ENCODE measurements around the gene TMPRSS13. TPM values are rescaled to one million over a fixed set of nuclear protein-coding genes. Genes with fewer than 3 reads are reported as not detected.
"Not testable (repeated sequence)": the region's sequence is repeated elsewhere in the genome, so short reads cannot be mapped to it uniquely, and the experiment has no call there.

The TMPRSS13 gene
- 1 to 10 TPM in 1 of 3 donors, under 1 TPM in 2; 0.32 to 1.9 (median 0.72) TPM for total RNA-seq
- long read RNA-seq, donor 1, result 0 reads
- long read RNA-seq, donor 2, result 0 reads

DNA sequence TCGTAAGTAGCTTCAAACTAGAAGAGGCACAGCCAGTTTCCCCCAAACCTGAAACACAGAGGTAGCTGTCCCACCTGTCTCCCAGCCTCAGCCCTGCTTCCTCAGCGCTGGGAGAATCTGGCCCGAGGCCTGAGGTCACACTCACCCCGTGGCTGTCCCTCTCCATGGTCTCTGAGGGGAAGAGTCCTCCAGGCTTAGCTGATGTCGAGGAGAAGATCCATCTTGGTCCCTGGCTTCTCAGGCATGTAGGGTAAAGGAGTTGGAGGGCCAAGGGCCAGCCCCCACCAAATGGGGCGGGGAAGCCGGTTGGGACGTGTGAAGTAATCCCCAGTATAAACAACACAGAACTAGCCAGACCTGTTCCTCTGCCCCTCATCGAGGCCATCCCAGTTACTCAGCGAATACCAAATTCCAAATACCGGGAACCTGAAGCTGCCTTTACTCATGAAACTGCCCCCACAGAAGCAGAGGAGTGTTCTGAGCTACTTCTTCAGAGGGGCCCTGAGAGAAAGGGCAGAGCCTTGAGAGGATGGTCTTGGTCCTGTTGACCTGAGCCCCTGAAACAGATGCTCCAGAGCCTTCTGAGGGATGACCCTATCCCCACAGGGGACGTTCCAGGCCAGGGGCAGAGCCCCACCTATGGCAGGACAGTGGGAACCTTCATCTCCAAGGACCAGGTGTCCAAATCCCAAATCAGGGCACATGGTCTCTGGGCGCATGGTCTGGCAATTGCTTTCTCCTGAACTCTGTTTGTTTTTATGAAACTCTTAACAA is at the start of gene TMPRSS13:
Gene TMPRSS13 (minus strand): TSS at position 261 of the 774 bp plus-strand sequence. CDS start 95 bp downstream, at position 166.
- Histone ChIP-seq H3K9me3 (no peaks in the 10 kb centered on the region), H3K4me3 (no peak within 1 kb of the TSS), H3K36me3 (ENCODE audit: low read depth) (no peaks in the 10 kb centered on the region), H3K4me1 (ENCODE audit: low read depth) (peaks cover 4% of the 10 kb centered on the region)
- peak in 2 of 3 donors; percentile 48 to 62 for DNase-seq
- intact Hi-C loops (cut with DNase I, micrococcal nuclease), result no loop called here
- no peak for TF ChIP-seq CTCF (IDR thresholded peaks at IDR 0.05)
- peak; percentile 79 for ATAC-seq

GRCh38 chr11:117978991-117979390 is 49.8 kb upstream of the TMPRSS13 start:
- no peak for ATAC-seq
- H3K4me3 ChIP-seq, result no peak overlapping the region
- no peaks in the 10 kb centered on the region for H3K36me3 ChIP-seq (ENCODE audit: low read depth)
- intact Hi-C loops (cut with DNase I, micrococcal nuclease), result no loop called here
- no peak for TF ChIP-seq CTCF (IDR thresholded peaks at IDR 0.05)
- no peak for DNase-seq
- no peaks in the 10 kb centered on the region for H3K9me3 ChIP-seq
- H3K4me1 ChIP-seq (ENCODE audit: low read depth), result no peaks in the 10 kb centered on the region

DNA sequence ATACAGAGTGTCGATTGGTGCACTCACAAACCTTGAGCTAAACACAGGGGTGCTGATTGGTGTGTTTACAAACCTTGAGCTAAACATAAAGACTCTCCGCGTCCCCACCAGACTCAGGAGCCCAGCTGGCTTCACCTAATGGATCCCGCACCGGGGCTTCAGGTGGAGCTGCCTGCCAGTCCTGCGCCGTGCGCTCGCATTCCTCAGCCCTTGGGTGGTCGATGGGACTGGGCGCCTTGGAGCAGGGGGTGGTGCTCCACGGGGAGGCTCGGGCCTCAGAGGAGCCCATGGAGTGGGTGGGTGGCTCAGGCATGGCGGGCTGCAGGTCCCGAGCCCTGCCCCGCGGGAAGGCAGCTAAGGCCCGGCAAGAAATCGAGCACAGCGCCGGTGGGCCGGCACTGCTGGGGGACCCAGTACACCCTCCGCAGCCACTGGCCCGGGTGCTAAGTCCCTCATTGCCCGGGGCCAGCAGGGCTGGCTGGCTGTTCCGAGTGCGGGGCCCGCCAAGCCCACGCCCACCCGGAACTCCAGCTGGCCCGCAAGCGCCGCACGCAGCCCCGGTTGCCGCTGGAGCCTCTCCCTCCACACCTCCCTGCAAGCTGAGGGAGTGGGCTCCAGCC is 49.2 kb upstream of the TMPRSS13 start:
- DNase-seq; H3K4me3 ChIP-seq; ATAC-seq; H3K9me3 ChIP-seq; intact Hi-C loops (cut with DNase I, micrococcal nuclease); H3K4me1 ChIP-seq (ENCODE audit: low read depth); H3K36me3 ChIP-seq (ENCODE audit: low read depth): not testable (repeated sequence)

DNA sequence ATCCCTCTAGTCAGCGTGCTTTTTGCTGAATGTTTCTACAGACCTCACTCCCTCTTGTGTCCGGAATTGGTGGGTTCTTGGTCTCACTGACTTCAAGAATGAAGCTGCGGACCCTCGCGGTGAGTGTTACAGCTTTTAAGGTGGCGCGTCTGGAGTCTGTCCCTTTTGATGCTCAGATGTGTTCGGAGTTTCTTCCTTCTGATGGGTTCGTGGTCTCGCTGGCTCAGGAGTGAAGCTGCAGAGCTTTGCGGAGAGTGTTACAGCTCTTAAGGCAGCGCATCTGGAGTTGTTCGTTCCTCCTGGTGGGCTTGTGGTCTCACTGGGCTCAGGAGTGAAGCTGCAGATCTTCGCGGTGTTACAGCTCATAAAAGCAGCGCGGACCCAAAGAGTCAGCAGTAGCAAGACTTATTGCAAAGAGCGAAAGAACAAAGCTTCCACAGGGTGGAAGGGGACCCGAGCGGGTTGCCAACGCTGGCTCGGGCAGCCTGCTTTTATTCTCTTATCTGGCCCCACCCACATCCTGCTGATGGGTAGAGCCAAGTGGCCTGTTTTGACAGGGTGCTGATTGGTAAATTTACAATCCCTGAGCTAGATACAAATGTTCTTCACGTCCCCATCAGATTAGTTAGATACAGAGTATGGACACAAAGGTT is 48.5 kb upstream of the TMPRSS13 start:
- not testable (repeated sequence) for DNase-seq

GRCh38 chr11:117977029-117977428 is 47.8 kb upstream of the TMPRSS13 start:
- no peak overlapping the region for H3K4me3 ChIP-seq
- no peak for ATAC-seq
- no peak for DNase-seq
- intact Hi-C loops (cut with DNase I, micrococcal nuclease), result no loop called here
- H3K36me3 ChIP-seq (ENCODE audit: low read depth), result no peaks in the 10 kb centered on the region
- no peak for TF ChIP-seq CTCF (IDR thresholded peaks at IDR 0.05)
- peaks cover 9% of the 10 kb centered on the region for H3K4me1 ChIP-seq (ENCODE audit: low read depth)
- no peaks in the 10 kb centered on the region for H3K9me3 ChIP-seq

More for the DNA sequence above, 48.5 kb upstream of the TMPRSS13 start:
- intact Hi-C loops (cut with DNase I, micrococcal nuclease); H3K9me3 ChIP-seq; ATAC-seq; H3K4me1 ChIP-seq (ENCODE audit: low read depth); H3K4me3 ChIP-seq; H3K36me3 ChIP-seq (ENCODE audit: low read depth): not testable (repeated sequence)

DNA sequence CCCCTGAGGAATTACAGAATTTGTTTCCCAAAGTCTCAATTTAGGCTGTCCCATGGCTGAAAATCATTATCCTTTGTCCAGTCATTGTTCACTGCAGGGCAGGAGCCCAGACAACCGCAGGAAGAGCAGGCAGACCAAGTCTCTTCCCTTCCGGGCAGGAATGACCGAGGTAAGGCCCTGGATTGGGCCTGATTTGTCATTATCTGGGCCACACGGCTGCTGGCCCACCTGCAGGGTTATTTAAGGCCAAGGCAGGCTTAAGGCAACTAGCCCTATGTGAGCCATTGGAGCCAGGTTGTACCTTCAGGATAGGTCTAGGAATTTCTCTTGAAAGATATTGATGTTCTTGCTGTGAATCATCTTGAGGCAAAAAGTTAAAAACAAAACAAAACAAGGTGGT is 47.2 kb upstream of the TMPRSS13 start:
- intact Hi-C loops (cut with DNase I, micrococcal nuclease), result no loop called here
- H3K9me3 ChIP-seq, result no peaks in the 10 kb centered on the region
- H3K4me1 ChIP-seq (ENCODE audit: low read depth), result peaks cover 9% of the 10 kb centered on the region
- H3K4me3 ChIP-seq, result no peak overlapping the region
- DNase-seq (no peak), ATAC-seq (no peak)
- no peaks in the 10 kb centered on the region for H3K36me3 ChIP-seq (ENCODE audit: low read depth)
- no peak for TF ChIP-seq CTCF (IDR thresholded peaks at IDR 0.05)

All from mucosa of descending colon (tissue), 3 donors.